Right ventricle myocardium inferior (tissue), 1 donor: ENCODE data around the gene DDX25. TPM values are rescaled to one million over a fixed set of nuclear protein-coding genes. Genes with fewer than 3 reads are reported as not detected.

ENCODE experiments used
- ATAC-seq: fragments of 200-7000 bp; cut with Tn5 transposase; one replicate; pipeline ENCODE4 v1.9.1; 2020; ENCODE audit warnings: mild to moderate bottlenecking, moderate library complexity
- DNase-seq: peaks from one replicate; pipeline ENCODE4 v3.0.0; 2021; ENCODE audit errors: missing footprints
- intact Hi-C: fragments of 100-400 bp; cut with DNase I; formaldehyde crosslinking; loops from one replicate; pipeline ENCODE4 v1.11.0; 2022
- total RNA-seq: library from RNA; stranded (reverse); fragmentation: NEBNext Ultra II Directional; extraction: Animal tissue kit (Norgen Biotek cat#: 25700); gene quantifications from one replicate; pipeline ENCODE4 v1.2.1, GENCODE V29; 2021
- donor health status: DM: no; HTN: yes; CAD: no; lungs with severe emphysema.

DDX25 gene
- total RNA-seq, 1 donor from 2014 or later: not detected

DNA sequence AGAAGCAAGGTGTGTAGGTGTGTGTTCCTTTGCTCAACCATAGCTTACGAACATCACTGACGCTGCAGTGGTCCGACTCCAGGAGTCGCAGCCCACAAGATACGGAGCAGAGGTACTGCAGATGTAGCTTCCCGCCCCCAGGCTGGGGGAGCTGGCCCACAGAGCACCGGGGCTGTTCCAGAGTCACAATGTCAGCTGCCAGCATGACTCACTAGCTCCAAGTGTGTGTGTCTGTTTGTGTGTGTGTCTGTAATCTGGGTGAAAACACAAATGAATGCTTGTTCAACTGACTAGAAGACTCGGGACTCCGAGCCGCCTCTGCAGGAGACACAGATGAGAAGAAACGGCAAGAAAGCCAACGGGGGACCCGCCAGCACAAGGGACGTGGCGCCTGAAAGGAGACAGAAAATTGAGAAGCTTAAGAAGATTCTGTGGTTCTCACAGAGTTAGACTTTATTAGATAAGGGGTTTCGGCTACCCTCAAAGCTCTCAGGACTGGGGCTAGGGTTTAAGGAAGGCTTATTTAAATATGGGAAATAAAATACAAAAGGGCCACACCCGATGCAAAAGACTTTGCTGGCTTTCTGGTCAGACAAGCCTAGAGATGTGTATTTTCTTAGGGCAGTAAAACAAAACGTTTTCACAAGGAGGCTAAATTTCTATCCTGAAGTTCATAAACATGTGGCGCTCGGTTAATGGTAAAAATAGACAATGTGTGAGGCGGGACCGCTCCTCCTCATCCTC is 52.3 kb downstream of the DDX25 start:
- intact Hi-C loops: loop anchor here (10.0 kb wide), 1 partner anchor 68 kb away; no protein-coding TSS in a partner anchor
- peak; percentile 82 for DNase-seq
- ATAC-seq: peak; percentile 86

- ATAC-seq: no peak
- intact Hi-C loops: loop anchor here (10.0 kb wide), 1 partner anchor 67 kb away; no protein-coding TSS in a partner anchor
- no peak for DNase-seq
Measured at GRCh38 chr11:125957618-125958332, 53.5 kb downstream of the DDX25 start.

GRCh38 chr11:125958872-125959400 is 54.6 kb downstream of the DDX25 start:
- DNase-seq (no peak), ATAC-seq (no peak)
- intact Hi-C loops: loop anchor here (10.0 kb wide), 1 partner anchor 66 kb away; no protein-coding TSS in a partner anchor

DNA sequence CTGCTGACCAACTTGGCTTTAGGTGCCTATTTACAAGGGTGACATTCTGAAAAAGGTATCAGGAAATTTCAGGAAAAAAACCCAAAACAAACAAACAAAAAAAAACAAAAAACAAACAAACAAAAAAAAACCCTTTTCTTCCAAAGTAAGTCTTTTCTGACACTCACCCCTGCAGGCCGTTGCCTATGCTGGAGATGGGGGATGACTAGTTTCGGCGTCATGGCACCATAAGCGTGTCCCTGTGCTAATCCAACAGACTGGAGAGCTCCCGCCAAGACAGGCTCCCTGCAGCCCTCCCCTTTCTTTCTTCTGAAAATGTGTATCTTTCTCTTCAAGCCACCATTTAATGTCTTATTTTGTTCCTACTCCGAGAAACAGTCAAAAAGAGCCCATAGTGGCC is 55.2 kb downstream of the DDX25 start:
- no peak for DNase-seq
- intact Hi-C loops: loop anchor here (10.0 kb wide), 1 partner anchor 65 kb away; no protein-coding TSS in a partner anchor
- no peak for ATAC-seq

DNA sequence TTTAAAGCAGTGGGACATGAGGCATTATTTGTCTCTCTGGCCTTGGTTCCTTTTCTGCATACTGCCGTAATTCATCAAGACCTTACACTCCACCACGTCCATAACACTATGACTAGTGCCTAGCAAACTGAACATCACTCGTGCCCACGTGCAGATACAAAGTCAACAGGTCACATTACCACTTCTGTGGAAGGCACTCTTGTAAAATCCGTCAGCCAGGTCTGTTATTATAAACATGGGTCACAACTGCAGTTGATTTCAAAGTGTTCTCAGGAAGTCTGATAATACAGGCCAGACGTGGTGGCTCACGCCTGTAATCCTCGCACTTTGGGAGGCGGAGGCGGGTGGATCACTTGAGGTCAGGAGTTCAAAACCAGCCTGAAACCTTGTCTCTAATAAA is 55.6 kb downstream of the DDX25 start:
- intact Hi-C loops: loop anchor here (10.0 kb wide), 1 partner anchor 65 kb away; no protein-coding TSS in a partner anchor
- DNase-seq: no peak
- ATAC-seq: no peak

- ATAC-seq (no peak), DNase-seq (no peak)
- intact Hi-C loops: no loop called here
Measured at GRCh38 chr11:125960771-125961170, 56.5 kb downstream of the DDX25 start.

DNA sequence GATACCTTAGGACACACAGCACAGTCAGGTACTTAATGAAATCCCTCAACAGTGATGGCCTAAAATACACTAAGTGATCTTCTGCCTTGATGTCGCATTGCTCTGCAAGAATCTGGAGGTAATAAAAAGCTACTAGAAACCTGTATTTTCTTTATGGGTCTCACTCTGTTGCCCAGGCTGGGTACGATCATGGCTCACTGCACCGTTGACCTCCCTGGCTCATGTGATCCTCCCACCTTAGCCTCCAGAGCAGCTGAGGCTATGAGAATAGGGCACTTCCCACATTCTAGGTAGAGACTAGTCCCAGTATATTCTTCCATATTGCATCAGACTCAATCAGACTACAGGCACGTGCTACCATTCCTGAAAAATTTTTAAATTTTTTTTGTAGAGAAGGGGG is 63.2 kb downstream of the DDX25 start:
- ATAC-seq (no peak), DNase-seq (no peak)
- intact Hi-C loops: no loop called here

- ATAC-seq (no peak), DNase-seq (no peak)
- intact Hi-C loops: no loop called here
Measured at GRCh38 chr11:125968354-125968753, 64.0 kb downstream of the DDX25 start.

- no peak for DNase-seq
- ATAC-seq: peak; percentile 52
- intact Hi-C loops: no loop called here
Measured at GRCh38 chr11:125971618-125972017, 67.3 kb downstream of the DDX25 start.

GRCh38 chr11:125974284-125974683 is 70.0 kb downstream of the DDX25 start:
- ATAC-seq: no peak
- intact Hi-C loops: no loop called here
- no peak for DNase-seq

- intact Hi-C loops: no loop called here
- DNase-seq (no peak), ATAC-seq (no peak)
Measured at GRCh38 chr11:125975634-125976033, 71.3 kb downstream of the DDX25 start.

GRCh38 chr11:125976156-125976555 is 71.8 kb downstream of the DDX25 start:
- ATAC-seq (no peak), DNase-seq (no peak)
- intact Hi-C loops: no loop called here

DNA sequence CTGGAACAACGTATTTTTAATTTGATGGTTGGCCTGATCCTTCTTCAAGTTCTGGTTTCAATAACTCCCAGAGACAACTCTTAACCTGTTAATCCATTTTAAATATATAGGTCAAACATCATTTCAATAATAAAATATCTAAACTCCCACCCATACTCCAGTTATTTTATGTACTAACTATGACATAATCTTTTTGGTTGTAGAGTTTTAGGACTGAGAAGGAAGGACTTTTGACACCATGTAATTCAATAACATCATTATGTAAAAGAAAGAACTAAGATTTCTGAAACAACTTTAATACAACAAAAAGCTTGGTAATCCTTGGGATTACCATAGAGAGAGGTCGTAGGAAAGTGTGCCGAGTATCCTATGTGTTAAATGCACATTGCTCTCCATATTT is 73.0 kb downstream of the DDX25 start:
- ATAC-seq: no peak
- intact Hi-C loops: no loop called here

DNA sequence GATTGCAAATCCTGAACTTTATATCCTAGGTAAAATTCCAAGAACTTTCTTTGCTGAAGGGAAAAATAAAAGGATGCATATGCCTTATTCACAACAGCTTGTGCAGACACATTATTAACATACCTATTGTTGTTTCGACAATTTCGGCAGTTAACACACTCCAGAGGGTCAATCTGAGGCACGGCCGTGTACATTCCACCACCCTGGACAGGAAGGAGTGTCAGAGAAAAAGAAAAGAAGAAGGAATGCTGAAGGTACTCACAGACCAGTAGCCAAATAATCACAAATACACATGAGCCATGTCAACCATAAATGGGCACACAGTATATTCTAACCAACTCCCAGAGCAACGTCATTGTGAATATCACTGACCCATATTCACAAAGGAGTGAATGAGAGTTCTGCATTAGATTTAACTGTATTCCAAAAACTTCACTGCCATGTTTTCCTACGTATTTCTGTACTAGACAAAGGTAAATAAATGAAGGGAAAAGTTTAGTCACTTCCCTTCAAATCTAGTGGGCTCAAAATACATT is 73.9 kb downstream of the DDX25 start:
- intact Hi-C loops: no loop called here
- ATAC-seq (no peak), DNase-seq (no peak)

More for the DNA sequence above, 73.0 kb downstream of the DDX25 start:
- DNase-seq: no peak

Other genes with a start within 250 kb of the DDX25 start
- not detected for gene ACRV1, start 223.7 kb upstream of the DDX25 start, total RNA-seq
- not detected for gene PATE1, start 158.2 kb upstream of the DDX25 start, total RNA-seq
- gene PATE2, start 125.7 kb upstream of the DDX25 start, total RNA-seq: not detected
- not detected for gene PATE3, start 116.4 kb upstream of the DDX25 start, total RNA-seq
- gene PATE4, start 71.2 kb upstream of the DDX25 start, total RNA-seq: not detected
- gene HYLS1, start 16.8 kb upstream of the DDX25 start, total RNA-seq: 5.0 TPM
- 8.1 TPM for gene PUS3, start 1.3 kb upstream of the DDX25 start, total RNA-seq
- gene VSIG10L2, start 41.5 kb downstream of the DDX25 start, total RNA-seq: 0.30 TPM
- 18.6 TPM for gene CDON, start 158.4 kb downstream of the DDX25 start, total RNA-seq